Mucosa of stomach (tissue), 1 donor: ENCODE results near the gene HOXA13.

Experiments
- H3K27me3 ChIP-seq: one replicate; pipeline ENCODE4 v1.7.0; 2013; ENCODE audit warnings: mild to moderate bottlenecking, low read length; ENCODE audit not compliant: control insufficient read depth, insufficient read depth
- H3K36me3 ChIP-seq: one replicate; pipeline ENCODE4 v1.7.0; 2013; ENCODE audit warnings: low read length; ENCODE audit not compliant: control insufficient read depth, insufficient read depth
- H3K4me1 ChIP-seq: one replicate; pipeline ENCODE4 v1.7.0; 2013; ENCODE audit warnings: mild to moderate bottlenecking, low read length; ENCODE audit not compliant: control insufficient read depth, insufficient read depth
- H3K4me3 ChIP-seq: one replicate; pipeline ENCODE4 v1.7.0; 2013; ENCODE audit warnings: low read length
- H3K9ac ChIP-seq: one replicate; pipeline ENCODE4 v1.7.0; 2013; ENCODE audit warnings: mild to moderate bottlenecking, low read length, moderate library complexity
- H3K9me3 ChIP-seq: one replicate; pipeline ENCODE4 v1.7.0; 2013; ENCODE audit warnings: mild to moderate bottlenecking, low read length, moderate library complexity; ENCODE audit not compliant: control insufficient read depth
- donor health status: Pancreatic carcinoma.

Gene HOXA13

DNA sequence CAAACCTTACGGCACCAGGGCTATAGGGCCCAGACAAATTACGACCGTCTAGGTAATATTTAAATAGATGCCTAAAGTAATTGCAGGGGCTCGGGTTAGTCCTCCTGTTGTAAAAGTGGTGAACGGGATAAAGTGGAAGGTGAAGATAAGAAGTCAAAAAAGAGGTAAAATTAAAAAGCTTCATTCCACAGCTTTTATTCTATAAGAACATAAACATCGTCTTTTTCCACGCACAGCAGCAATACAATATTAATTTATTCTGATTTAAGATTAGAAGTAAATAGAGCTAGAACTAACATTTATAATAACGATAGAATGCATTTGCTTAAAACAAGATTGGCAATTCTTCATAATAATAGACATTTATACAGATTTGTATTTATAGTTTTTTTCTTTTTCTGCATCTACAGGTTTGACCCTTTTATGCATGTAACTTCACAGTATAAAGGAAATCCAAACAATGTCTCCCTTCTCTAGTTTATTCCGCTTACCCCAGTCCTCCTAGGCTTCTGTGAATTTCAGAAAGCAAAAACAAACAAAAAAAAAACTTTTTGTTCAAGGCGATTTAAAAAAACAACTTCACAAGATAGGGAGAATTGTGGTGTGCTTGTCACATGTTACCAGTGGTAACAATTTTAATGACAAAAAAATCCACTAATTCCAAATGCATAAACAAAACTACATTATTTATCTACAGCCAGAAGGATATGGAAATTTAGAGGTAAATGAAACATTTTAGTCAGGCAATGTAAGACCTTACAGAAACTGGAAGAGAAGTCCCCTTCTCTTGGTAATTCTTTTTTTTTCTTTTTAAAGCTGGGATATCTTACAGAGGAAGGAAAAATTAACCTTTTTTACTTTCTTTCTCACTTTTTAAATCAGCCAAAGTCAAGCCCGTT lies 29.2 kb downstream of the HOXA13 start:
- H3K9me3 ChIP-seq = no peaks in the 10 kb centered on the region
- H3K27me3 ChIP-seq = peaks cover 100% of the 10 kb centered on the region
- H3K9ac ChIP-seq = no peak overlapping the region
- H3K36me3 ChIP-seq = no peaks in the 10 kb centered on the region
- peaks cover 15% of the 10 kb centered on the region for H3K4me1 ChIP-seq
- H3K4me3 ChIP-seq = no peak overlapping the region

GRCh38 chr7:27169658-27170425 lies 30.0 kb downstream of the HOXA13 start:
- H3K9ac ChIP-seq = no peak overlapping the region
- no peak overlapping the region for H3K4me3 ChIP-seq
- peaks cover 15% of the 10 kb centered on the region for H3K4me1 ChIP-seq

GRCh38 chr7:27168265-27168947 lies 31.5 kb downstream of the HOXA13 start:
- Histone ChIP-seq H3K9me3 (no peaks in the 10 kb centered on the region), H3K36me3 (no peaks in the 10 kb centered on the region), H3K4me3 (no peak overlapping the region), H3K27me3 (peaks cover 100% of the 10 kb centered on the region), H3K4me1 (peaks cover 17% of the 10 kb centered on the region), H3K9ac (no peak overlapping the region)

More at GRCh38 chr7:27169658-27170425, 30.0 kb downstream of the HOXA13 start:
- Histone ChIP-seq H3K36me3 (no peaks in the 10 kb centered on the region), H3K9me3 (no peaks in the 10 kb centered on the region), H3K27me3 (peaks cover 100% of the 10 kb centered on the region)

- no peaks in the 10 kb centered on the region for H3K9me3 ChIP-seq
- H3K36me3 ChIP-seq = no peaks in the 10 kb centered on the region
- H3K4me1 ChIP-seq = peaks cover 17% of the 10 kb centered on the region
- H3K27me3 ChIP-seq = peaks cover 100% of the 10 kb centered on the region
- no peak overlapping the region for H3K9ac ChIP-seq
- H3K4me3 ChIP-seq = no peak overlapping the region
These were observed 32.0 kb downstream of the HOXA13 start for GRCh38 chr7:27167916-27168264.

DNA sequence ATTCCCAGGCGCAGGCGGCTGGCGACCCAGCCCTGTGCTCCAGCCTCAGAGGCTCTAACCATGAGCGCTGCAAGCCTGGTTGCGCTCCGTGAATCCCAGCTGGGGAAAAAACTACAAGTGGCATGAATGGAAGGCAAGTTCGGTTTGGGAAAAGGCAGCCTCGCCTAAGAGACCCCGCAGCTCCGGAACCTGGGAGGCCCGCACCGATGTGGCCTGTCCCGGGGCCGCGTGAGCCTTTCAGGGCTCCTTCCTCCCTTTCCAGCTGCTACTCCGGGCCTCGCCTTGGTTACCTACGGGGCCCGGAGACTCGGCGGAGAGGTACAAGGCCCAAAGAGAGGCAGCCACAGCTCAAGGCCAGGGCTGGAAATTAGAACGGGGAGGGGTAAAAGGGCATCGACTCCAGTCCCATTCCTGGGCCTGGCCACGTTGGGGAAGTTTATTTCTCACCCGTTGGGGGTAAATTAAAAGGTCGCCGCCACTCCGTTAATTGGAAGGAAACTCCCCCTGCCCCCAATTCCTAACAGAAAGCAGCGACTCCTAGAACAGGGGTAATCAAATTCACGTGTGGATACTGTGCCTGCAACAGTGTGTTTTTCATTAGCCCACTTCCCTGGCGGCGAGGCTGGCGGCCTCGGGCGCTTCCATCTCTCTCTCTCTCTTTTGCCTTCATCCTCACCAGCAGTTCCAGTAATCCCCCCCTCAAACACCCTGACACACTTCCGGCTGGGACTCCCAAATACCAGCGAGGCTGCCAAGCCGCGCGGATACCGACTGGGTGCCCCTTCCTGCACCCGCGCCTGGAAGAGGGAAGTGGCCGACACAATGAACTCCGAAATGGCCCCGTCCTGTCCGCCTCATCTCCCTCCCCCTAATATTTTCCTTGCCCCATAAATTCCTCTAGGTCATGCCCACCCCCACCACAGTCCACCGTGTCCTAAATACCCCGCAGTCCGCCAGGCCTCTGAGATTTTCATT lies 33.1 kb downstream of the HOXA13 start:
- peaks cover 99% of the 10 kb centered on the region for H3K27me3 ChIP-seq
- H3K36me3 ChIP-seq = no peaks in the 10 kb centered on the region
- H3K9ac ChIP-seq = no peak overlapping the region
- no peaks in the 10 kb centered on the region for H3K9me3 ChIP-seq
- no peak overlapping the region for H3K4me3 ChIP-seq
- peaks cover 12% of the 10 kb centered on the region for H3K4me1 ChIP-seq

DNA sequence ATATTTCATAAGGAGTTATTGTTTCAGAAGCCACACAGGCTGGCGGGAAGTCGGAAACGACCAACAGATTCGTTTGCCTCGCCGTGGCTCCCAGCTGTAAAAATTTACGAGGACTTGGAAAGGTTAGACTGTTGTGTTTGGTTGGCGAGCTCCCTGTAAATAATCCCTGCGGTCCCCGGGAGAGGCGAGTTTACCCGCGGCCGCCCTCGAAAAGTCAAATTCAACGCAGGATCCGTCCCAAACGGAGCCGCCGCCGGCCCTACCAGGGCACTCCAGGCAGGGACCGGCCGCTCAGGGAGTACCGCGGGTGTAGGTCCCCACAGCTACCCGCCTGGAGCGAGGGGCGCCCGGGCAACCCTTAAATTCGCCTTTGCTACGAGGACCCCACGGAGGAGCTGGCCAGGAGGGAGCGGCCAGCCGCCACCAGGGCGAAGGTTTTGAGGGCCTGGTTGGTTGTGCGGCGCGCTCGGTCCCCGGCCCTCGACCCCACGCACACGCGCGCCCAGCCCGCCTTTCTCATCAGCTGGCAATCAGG lies 33.8 kb downstream of the HOXA13 start:
- Histone ChIP-seq H3K36me3 (no peaks in the 10 kb centered on the region), H3K4me1 (peaks cover 12% of the 10 kb centered on the region), H3K27me3 (peaks cover 99% of the 10 kb centered on the region), H3K9ac (no peak overlapping the region), H3K4me3 (no peak overlapping the region), H3K9me3 (no peaks in the 10 kb centered on the region)

DNA sequence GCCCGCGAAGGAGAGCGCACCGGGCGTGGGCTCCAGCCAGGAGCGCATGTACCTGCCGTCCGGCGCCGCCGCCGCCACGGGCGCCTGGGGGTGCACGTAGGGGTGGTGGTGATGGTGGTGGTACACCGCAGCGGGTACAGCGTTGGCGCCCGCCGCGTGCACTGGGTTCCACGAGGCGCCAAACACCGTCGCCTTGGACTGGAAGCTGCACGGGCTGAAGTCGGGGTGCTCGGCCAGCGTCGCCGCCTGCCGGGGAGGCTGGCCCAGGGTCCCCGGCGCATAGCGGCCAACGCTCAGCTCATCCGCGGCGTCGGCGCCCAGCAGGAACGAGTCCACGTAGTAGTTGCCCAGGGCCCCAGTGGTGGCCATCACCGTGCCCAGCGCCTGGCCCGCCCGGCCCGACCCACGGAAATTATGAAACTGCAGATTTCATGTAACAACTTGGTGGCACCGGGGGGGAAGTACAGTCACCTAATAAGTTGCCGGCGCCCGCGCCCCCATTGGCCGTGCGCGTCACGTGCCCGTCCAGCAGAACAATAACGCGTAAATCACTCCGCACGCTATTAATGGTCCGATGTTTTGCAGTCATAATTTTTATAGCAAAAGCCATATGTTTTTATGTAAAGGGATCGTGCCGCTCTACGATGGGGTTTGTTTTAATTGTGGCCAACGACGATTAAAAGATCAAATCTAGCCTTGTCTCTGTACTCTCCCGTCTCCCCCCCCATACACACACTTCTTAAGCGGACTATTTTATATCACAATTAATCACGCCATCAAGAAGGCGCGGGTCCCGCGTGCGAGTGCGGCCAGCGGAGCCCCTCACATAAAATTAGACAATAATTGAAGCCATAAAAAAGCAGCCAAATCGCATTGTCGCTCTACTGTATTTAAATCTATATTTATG lies 34.5 kb downstream of the HOXA13 start, which contains the start of gene HOXA9:
Gene HOXA9, minus strand, starts transcription at position 449 of the 907 bp plus-strand sequence. Its CDS starts 80 bp downstream, at position 369.
- Histone ChIP-seq H3K9me3 (no peaks in the 10 kb centered on the region), H3K9ac (no peak within 1 kb of the TSS), H3K4me3 (no peak within 1 kb of the TSS), H3K36me3 (no peaks in the 10 kb centered on the region), H3K27me3 (peaks cover 99% of the 10 kb centered on the region), H3K4me1 (peaks cover 17% of the 10 kb centered on the region)

- peaks cover 99% of the 10 kb centered on the region for H3K27me3 ChIP-seq
- peaks cover 18% of the 10 kb centered on the region for H3K4me1 ChIP-seq
- no peak overlapping the region for H3K9ac ChIP-seq
- no peak overlapping the region for H3K4me3 ChIP-seq
- H3K36me3 ChIP-seq = no peaks in the 10 kb centered on the region
- no peaks in the 10 kb centered on the region for H3K9me3 ChIP-seq
These were observed 35.4 kb downstream of the HOXA13 start for GRCh38 chr7:27164367-27165088.

GRCh38 chr7:27164045-27164366 lies 35.9 kb downstream of the HOXA13 start:
- Histone ChIP-seq H3K27me3 (peaks cover 99% of the 10 kb centered on the region), H3K9ac (no peak overlapping the region), H3K36me3 (no peaks in the 10 kb centered on the region), H3K4me1 (peaks cover 18% of the 10 kb centered on the region), H3K9me3 (no peaks in the 10 kb centered on the region), H3K4me3 (no peak overlapping the region)
